HepG2 (cell line): ENCODE results near the gene WFDC5. TPM values are rescaled to one million over a fixed set of nuclear protein-coding genes. Genes with fewer than 3 reads are reported as not detected.
A peak's percentile ranks its signal among the peaks of the same experiment; 100 is the strongest.

ENCODE experiments used
- ATAC-seq: fragments of 200-7000 bp; cut with Tn5 transposase; 3 replicates; pipeline ENCODE4 v1.9.1; 2020; ENCODE audit warnings: mild to moderate bottlenecking, moderate library complexity
- Bru-seq: library from RNA; stranded (reverse); fragments of 400-500 nt; gene quantifications from one replicate; lab custom pipeline; 2021; lab: Mats Ljungman, UMichigan
- BruChase-seq, 2 experiments: library from RNA; stranded (reverse); fragments of 400-500 nt; gene quantifications; one replicate each; lab custom pipeline; 2021; lab: Mats Ljungman, UMichigan
- BruUV-seq: library from RNA; stranded (reverse); fragments of 400-500 nt; replicated peaks from 2 replicates; lab custom pipeline; 2021; lab: Mats Ljungman, UMichigan
- CTCF ChIA-PET: fragments of 300-600 bp; formaldehyde crosslinking; extraction: SDS; loops from one replicate; lab custom pipeline; 2021; ENCODE audit warnings: low total read pairs, inconsistent platforms, low intra/inter-chr PET ratio; lab: Yijun Ruan, JAX
- POLR2A ChIA-PET: fragments of 350-600 bp; sonication (Branson Sonifier 250); formaldehyde crosslinking; loops from one replicate; lab custom pipeline; 2020; ENCODE audit warnings: antibody characterized with exemption, inconsistent platforms; lab: Yijun Ruan, JAX
- DNase-seq: peaks from one replicate; pipeline ENCODE4 v3.0.0-alpha.2; 2015; ENCODE audit warnings: low spot score
- FAIRE-seq: peaks from 3 replicates; lab custom pipeline; 2011; peaks lifted over from hg19 to GRCh38; lab: Jason Lieb, UNC
- H2AFZ ChIP-seq: one replicate; pipeline ENCODE4 v1.6.1; 2011; ENCODE audit warnings: low read length, inconsistent platforms
- H3K27ac ChIP-seq: fragments of 300-600 bp; 3 replicates; pipeline ENCODE4 v1.8.0; 2011; ENCODE audit warnings: mixed run types, mild to moderate bottlenecking, mixed read lengths, low read length, inconsistent platforms; ENCODE audit not compliant: insufficient read depth; ENCODE audit errors: extremely low read length
- H3K27me3 ChIP-seq, 2 experiments: fragments of 200-600 bp in 1 of 2; 2 replicates in 1 of 2; 3 replicates in 1 of 2; pipeline versions ENCODE4 v1.6.0 to v1.8.0; 2011; ENCODE audit warnings: low read length in 2 of 2, mild to moderate bottlenecking in 2 of 2, moderate library complexity in 2 of 2, inconsistent platforms in 1 of 2; ENCODE audit not compliant: insufficient read depth in 2 of 2, control insufficient read depth in 1 of 2
- H3K36me3 ChIP-seq, 2 experiments: fragments of 200-600 bp in 1 of 2; replicated peaks in 1 of 2; 2 replicates in 1 of 2; 3 replicates in 1 of 2; pipeline versions ENCODE4 v1.5.1 to v1.8.0; 2011; ENCODE audit warnings: low read length in 2 of 2, inconsistent platforms in 1 of 2; ENCODE audit not compliant: insufficient read depth in 2 of 2, control insufficient read depth in 1 of 2
- H3K4me1 ChIP-seq: 2 replicates; pipeline ENCODE4 v1.5.1; 2012; ENCODE audit warnings: low read length, inconsistent platforms; ENCODE audit not compliant: insufficient read depth
- H3K4me2 ChIP-seq: 2 replicates; pipeline ENCODE4 v1.6.0; 2011; ENCODE audit warnings: low read depth, low read length, inconsistent platforms
- H3K4me3 ChIP-seq, 3 experiments: fragments of 200-600 bp in 1 of 3; sonication (generic), shearing (Covaris generic) in 1 of 3; replicated peaks in 1 of 3; 2 replicates each; pipeline ENCODE4 v1.5.1; 2011 to 2016; ENCODE audit warnings: low read length in 3 of 3, inconsistent platforms in 2 of 3, low read depth in 2 of 3, mild to moderate bottlenecking in 2 of 3, control low read depth in 1 of 3, mixed read lengths in 1 of 3; ENCODE audit not compliant: insufficient read depth in 1 of 3
- H3K79me2 ChIP-seq: one replicate; pipeline ENCODE4 v1.6.1; 2011; ENCODE audit warnings: low read length, inconsistent platforms; ENCODE audit not compliant: insufficient read depth
- H3K9ac ChIP-seq: 2 replicates; pipeline ENCODE4 v1.6.0; 2011; ENCODE audit warnings: mild to moderate bottlenecking, low read depth, low read length, inconsistent platforms; ENCODE audit not compliant: insufficient read depth
- H3K9me3 ChIP-seq: 2 replicates; pipeline ENCODE4 v1.5.1; 2012; ENCODE audit warnings: mild to moderate bottlenecking, low read length
- H4K20me1 ChIP-seq: 2 replicates; pipeline ENCODE4 v1.6.0; 2011; ENCODE audit warnings: inconsistent platforms, mild to moderate bottlenecking, low read length, moderate library complexity; ENCODE audit not compliant: insufficient read depth
- HDAC1 ChIP-seq: sonication (generic); formaldehyde crosslinking; IDR thresholded peaks from 2 replicates; pipeline ENCODE4 v1.5.1; 2020; ENCODE audit warnings: mild to moderate bottlenecking, missing genetic modification reagents
- MNT ChIP-seq: fragments of 450-650 bp; IDR thresholded peaks from 2 replicates; pipeline ENCODE4 v1.6.1; 2016
- NONO ChIP-seq, 2 experiments: fragments of 450-650 bp in 1 of 2; sonication (generic) in 1 of 2; formaldehyde crosslinking in 1 of 2; IDR thresholded peaks in 1 of 2; conservative IDR thresholded peaks in 1 of 2; 2 replicates each; pipeline versions ENCODE4 v1.6.1 to v1.8.0; 2017 to 2022; ENCODE audit warnings: mild to moderate bottlenecking in 1 of 2, missing genetic modification reagents in 1 of 2, moderate library complexity in 1 of 2
- PCBP2 ChIP-seq: fragments of 200-400 bp; formaldehyde crosslinking; optimal IDR thresholded peaks from 2 replicates; pipeline ENCODE3; 2018; ENCODE audit warnings: low read length, low read depth; ENCODE audit not compliant: poor library complexity, severe bottlenecking
- ZNF260 ChIP-seq: sonication (generic); formaldehyde crosslinking; IDR thresholded peaks from 2 replicates; pipeline ENCODE4 v1.4.0; 2020; ENCODE audit warnings: missing genetic modification reagents, low read depth, mild to moderate bottlenecking, borderline replicate concordance
- ZNF496 ChIP-seq: sonication (generic); formaldehyde crosslinking; IDR thresholded peaks from 2 replicates; pipeline ENCODE4 v1.8.1; 2023; ENCODE audit warnings: mild to moderate bottlenecking, moderate library complexity, missing genetic modification reagents; ENCODE audit not compliant: insufficient replicate concordance
- ZNF547 ChIP-seq: sonication (generic); formaldehyde crosslinking; IDR thresholded peaks from 2 replicates; pipeline ENCODE4 v1.5.1; 2020; ENCODE audit warnings: mild to moderate bottlenecking, missing genetic modification reagents
- ZNF558 ChIP-seq: sonication (generic); formaldehyde crosslinking; IDR thresholded peaks from 2 replicates; pipeline ENCODE4 v1.9.0; 2022; ENCODE audit warnings: mild to moderate bottlenecking, missing genetic modification reagents, borderline replicate concordance
- ZNF577 ChIP-seq: sonication (generic); formaldehyde crosslinking; IDR thresholded peaks from 2 replicates; pipeline ENCODE4 v1.4.0; 2020; ENCODE audit warnings: mild to moderate bottlenecking, low read depth, missing genetic modification reagents, borderline replicate concordance
- ZNF878 ChIP-seq: sonication (generic); formaldehyde crosslinking; IDR thresholded peaks from 2 replicates; pipeline ENCODE4 v1.8.1; 2023; ENCODE audit warnings: mild to moderate bottlenecking, missing genetic modification reagents, moderate library complexity
- WGBS: methylation state at CpG from one replicate; pipeline ENCODE4 v1.1.6; 2017; ENCODE audit warnings: low lambda C conversion rate; 5-methylcytosine and 5-hydroxymethylcytosine counted together
- in situ Hi-C: cut with HindIII; loops from 2 replicates; pipeline ENCODE4 v1.10.0; 2017; ENCODE audit warnings: low pct_unique_long_range_greater_than_20kb; ENCODE audit not compliant: extremely low pct_ligation_motif_present
- intact Hi-C: fragments of 100-400 bp; cut with micrococcal nuclease; formaldehyde crosslinking; loops from one replicate; pipeline ENCODE4 v1.10.0; 2022; ENCODE audit not compliant: unreplicated experiment
- long read RNA-seq, 2 experiments: library from RNA in 1 of 2; library from polyadenylated mRNA in 1 of 2; stranded (forward) in 1 of 2; unstranded in 1 of 2; transcript quantifications; one replicate each; pipeline ENCODE4 v2.0.0, GENCODE V29; 2019 to 2022
- polyA minus RNA-seq, 3 experiments: library from RNA; depleted of rRNA, polyadenylated mRNA; stranded (reverse); fragments of >200 nt; gene quantifications; 2 replicates each; pipeline ENCODE4 v1.2.3, GENCODE V29; 2011; ENCODE audit warnings: low replicate concordance in 1 of 3
- polyA plus RNA-seq, 8 experiments: library from polyadenylated mRNA; depleted of rRNA in 3 of 8; stranded (reverse) in 7 of 8; unstranded in 1 of 8; fragments of >200 nt; fragmentation: Illumina TruSeq in 4 of 8; extraction: Trizol in 4 of 8; gene quantifications; 2 replicates each; pipeline versions ENCODE4 v1.2.1 to v1.2.3, GENCODE V29; 2011 to 2016; ENCODE audit warnings: low read depth in 4 of 8, missing spikeins in 1 of 8, mixed read lengths in 1 of 8; ENCODE audit not compliant: insufficient read depth in 1 of 8
- total RNA-seq, 5 experiments: library from RNA; depleted of rRNA; stranded (reverse); fragments of >200 nt; fragmentation: Illumina TruSeq; extraction: Trizol; gene quantifications; 2 replicates each; pipeline ENCODE4 v1.2.3, GENCODE V29; 2016; ENCODE audit warnings: low read depth in 1 of 5

Gene WFDC5
- not detected in 2 replicates for total RNA-seq (2016; rRNA removed; fragmentation: Illumina TruSeq; extraction: Trizol)
- total RNA-seq (2016; cell fraction: cytosol; rRNA removed; fragmentation: Illumina TruSeq; extraction: Trizol; ENCODE audit: low read depth), result not detected in 2 replicates
- not detected in 2 replicates for total RNA-seq (2016; cell fraction: insoluble cytoplasmic fraction; rRNA removed; fragmentation: Illumina TruSeq; extraction: Trizol)
- total RNA-seq (2016; cell fraction: membrane; rRNA removed; fragmentation: Illumina TruSeq; extraction: Trizol), result not detected in 2 replicates
- total RNA-seq (2016; cell fraction: nucleus; rRNA removed; fragmentation: Illumina TruSeq; extraction: Trizol), result not detected in 2 replicates
- polyA plus RNA-seq (2011; rRNA removed), result not detected in 2 replicates
- not detected in 2 replicates for polyA plus RNA-seq (2011; cell fraction: cytosol; rRNA removed)
- polyA plus RNA-seq (2011; cell fraction: nucleus; rRNA removed), result not detected in 2 replicates
- polyA plus RNA-seq (2012), result not detected in 2 replicates
- polyA plus RNA-seq (2016; cell fraction: cytosol; fragmentation: Illumina TruSeq; extraction: Trizol; ENCODE audit: low read depth), result not detected in 2 replicates
- not detected in 2 replicates for polyA plus RNA-seq (2016; cell fraction: insoluble cytoplasmic fraction; fragmentation: Illumina TruSeq; extraction: Trizol; ENCODE audit: low read depth)
- polyA plus RNA-seq (2016; cell fraction: membrane; fragmentation: Illumina TruSeq; extraction: Trizol; ENCODE audit: low read depth), result not detected in 2 replicates
- polyA plus RNA-seq (2016; cell fraction: nucleus; fragmentation: Illumina TruSeq; extraction: Trizol; ENCODE audit: insufficient read depth, low read depth), result not detected in 2 replicates
- polyA minus RNA-seq (2011; rRNA and poly(A)+ RNA removed; ENCODE audit: low replicate concordance), result not detected in 2 replicates
- polyA minus RNA-seq (2011; cell fraction: cytosol; rRNA and poly(A)+ RNA removed), result not detected in 2 replicates
- not detected in 2 replicates for polyA minus RNA-seq (2011; cell fraction: nucleus; rRNA and poly(A)+ RNA removed)
- Bru-seq, nascent RNA, result not detected
- not detected for BruChase-seq, experiment 1, labeled RNA remaining after a 6-hour chase
- BruChase-seq, experiment 2, labeled RNA remaining after a 2-hour chase, result not detected
- long read RNA-seq, experiment 1, result 0 reads
- long read RNA-seq, experiment 2, result 0 reads

GRCh38 chr20:45114465-45115385, at the start of gene WFDC5:
Gene WFDC5 (minus strand): TSS chr20:45115174. CDS start chr20:45115083, 91 bp downstream.
- no peak; the same call in 2 of the 3 replicates for ATAC-seq
- POLR2A ChIA-PET, result no interaction called here
- CTCF ChIA-PET, result no interaction called here
- Histone ChIP-seq H3K9ac (no peak within 1 kb of the TSS), H3K36me3 (no peaks in the 10 kb centered on the region), H3K27me3 (peaks cover 10 to 35% of the 10 kb centered on the region in 2 experiments; a peak in 2 of 5 replicates), H3K4me2 (no peak within 1 kb of the TSS), H3K9me3 (no peaks in the 10 kb centered on the region), H3K79me2 (no peaks in the 10 kb centered on the region), H4K20me1 (no peaks in the 10 kb centered on the region), H3K27ac (no peak within 1 kb of the TSS), H3K4me3 (no peak within 1 kb of the TSS), H2AFZ (no peak within 1 kb of the TSS), H3K4me1 (peaks cover 7% of the 10 kb centered on the region)
- BruUV-seq, result no TSS peak
- no peak for TF ChIP-seq PCBP2
- no peak for TF ChIP-seq ZNF577 (CRISPR knock-in tag)
- no peak for TF ChIP-seq ZNF496
- TF ChIP-seq ZNF558 (CRISPR knock-in tag), result no peak
- TF ChIP-seq ZNF260 (CRISPR knock-in tag), result no peak
- TF ChIP-seq NONO (IDR thresholded peaks at IDR 0.05), result no peak
- 0 out of 2 replicates have a peak, but pooled peaks have one; percentile 27 for TF ChIP-seq NONO (CRISPR knock-in tag; conservative IDR thresholded peaks at IDR 0.05)
- no peak for TF ChIP-seq HDAC1 (CRISPR knock-in tag)
- peak; percentile 82 for TF ChIP-seq MNT
- TF ChIP-seq ZNF547, result no peak
- TF ChIP-seq ZNF878 (CRISPR knock-in tag), result no peak
- no peak for FAIRE-seq
- 16% methylated on average over 16 of the region's 16 CpGs for WGBS
- intact Hi-C loops (loop anchor here (5.0 kb wide), 1 partner anchor 102 kb away; no protein-coding TSS in a partner anchor), in situ Hi-C loops (no loop called here)
- no peak for DNase-seq
